HEK293 (cell line): ENCODE data around the gene EMP1.

Source experiments
- CTCF ChIA-PET: fragments of 350-600 bp; formaldehyde crosslinking; extraction: SDS; loops from one replicate; lab custom pipeline; 2021; ENCODE audit warnings: antibody characterized with exemption; lab: Yijun Ruan, JAX
- POLR2A ChIA-PET: fragments of 300-600 bp; formaldehyde crosslinking; extraction: SDS; loops from one replicate; lab custom pipeline; 2020; ENCODE audit warnings: antibody characterized with exemption, inconsistent platforms; lab: Yijun Ruan, JAX
- H3K27ac ChIP-seq: fragments of 200-500 bp; sonication (Bioruptor generic); 2 replicates; pipeline ENCODE4 v1.5.1; 2014; ENCODE audit warnings: low read depth, low read length, control low read depth, inconsistent platforms; ENCODE audit errors: extremely low read depth
- H3K36me3 ChIP-seq, 2 experiments: fragments of 200-500 bp in 1 of 2; sonication (Bioruptor generic) in 1 of 2; 1 replicate in 1 of 2; 2 replicates in 1 of 2; pipeline ENCODE4 v1.5.1; 2014 to 2017; ENCODE audit warnings: inconsistent platforms in 2 of 2, low read length in 2 of 2; ENCODE audit not compliant: control insufficient read depth in 2 of 2, insufficient read depth in 1 of 2
- H3K4me1 ChIP-seq: fragments of 200-500 bp; sonication (Bioruptor generic); 2 replicates; pipeline ENCODE4 v1.5.1; 2014; ENCODE audit warnings: mild to moderate bottlenecking, low read length, inconsistent platforms; ENCODE audit not compliant: control insufficient read depth, insufficient read depth
- H3K4me3 ChIP-seq: 2 replicates; pipeline ENCODE4 v1.5.1; 2011; ENCODE audit warnings: low read depth, mild to moderate bottlenecking, control low read depth, low read length, moderate library complexity
- H3K9me3 ChIP-seq: fragments of 200-500 bp; sonication (Bioruptor generic); 2 replicates; pipeline ENCODE4 v1.5.1; 2014; ENCODE audit warnings: low read depth, low read length, inconsistent platforms; ENCODE audit not compliant: control insufficient read depth, insufficient read depth
- AEBP2 ChIP-seq: fragments of 450-650 bp; formaldehyde crosslinking; IDR thresholded peaks from 2 replicates; pipeline ENCODE4 v1.5.1; 2016; ENCODE audit warnings: missing biosample characterization, missing genetic modification characterization, borderline replicate concordance
- CTCF ChIP-seq: fragments of 450-650 bp; formaldehyde crosslinking; IDR thresholded peaks from 2 replicates; pipeline ENCODE4 v1.5.1; 2016; ENCODE audit warnings: missing biosample characterization, missing genetic modification characterization
- FEZF1 ChIP-seq: fragments of 450-650 bp; formaldehyde crosslinking; IDR thresholded peaks from 2 replicates; pipeline ENCODE4 v1.5.1; 2016; ENCODE audit warnings: missing biosample characterization, missing genetic modification characterization
- GFI1B ChIP-seq: fragments of 450-650 bp; formaldehyde crosslinking; IDR thresholded peaks from 2 replicates; pipeline ENCODE4 v1.5.1; 2016; ENCODE audit warnings: missing biosample characterization, missing genetic modification characterization
- KLF17 ChIP-seq: fragments of 450-650 bp; formaldehyde crosslinking; IDR thresholded peaks from 2 replicates; pipeline ENCODE4 v1.5.1; 2016; ENCODE audit warnings: missing biosample characterization, missing genetic modification characterization
- KLF7 ChIP-seq: fragments of 450-650 bp; formaldehyde crosslinking; IDR thresholded peaks from 2 replicates; pipeline ENCODE4 v1.5.1; 2016; ENCODE audit warnings: missing biosample characterization, missing genetic modification characterization, borderline replicate concordance
- PRDM10 ChIP-seq: fragments of 450-650 bp; formaldehyde crosslinking; IDR thresholded peaks from 2 replicates; pipeline ENCODE4 v1.5.1; 2016; ENCODE audit warnings: missing biosample characterization, missing genetic modification characterization
- ZBTB1 ChIP-seq: fragments of 450-650 bp; formaldehyde crosslinking; IDR thresholded peaks from 2 replicates; pipeline ENCODE4 v1.5.1; 2016; ENCODE audit warnings: missing biosample characterization, missing genetic modification characterization
- ZBTB44 ChIP-seq: fragments of 450-650 bp; IDR thresholded peaks from 2 replicates; pipeline ENCODE4 v1.5.1; 2018; ENCODE audit warnings: missing biosample characterization, mild to moderate bottlenecking, missing genetic modification characterization
- ZFP41 ChIP-seq: fragments of 450-650 bp; formaldehyde crosslinking; IDR thresholded peaks from 2 replicates; pipeline ENCODE4 v1.5.1; 2016; ENCODE audit warnings: missing biosample characterization, missing genetic modification characterization, borderline replicate concordance
- ZNF10 ChIP-seq: fragments of 450-650 bp; formaldehyde crosslinking; IDR thresholded peaks from 2 replicates; pipeline ENCODE4 v1.5.1; 2017; ENCODE audit warnings: missing biosample characterization, missing genetic modification characterization
- ZNF112 ChIP-seq: fragments of 450-650 bp; formaldehyde crosslinking; IDR thresholded peaks from 2 replicates; pipeline ENCODE4 v1.5.0; 2017; ENCODE audit warnings: missing biosample characterization, missing genetic modification characterization
- ZNF140 ChIP-seq: fragments of 450-650 bp; formaldehyde crosslinking; IDR thresholded peaks from 2 replicates; pipeline ENCODE4 v1.5.1; 2016; ENCODE audit warnings: missing biosample characterization, missing genetic modification characterization
- ZNF157 ChIP-seq: fragments of 450-650 bp; formaldehyde crosslinking; IDR thresholded peaks from 2 replicates; pipeline ENCODE4 v1.5.1; 2016; ENCODE audit warnings: missing biosample characterization, missing genetic modification characterization
- ZNF184 ChIP-seq: fragments of 450-650 bp; IDR thresholded peaks from 2 replicates; pipeline ENCODE4 v1.5.1; 2018; ENCODE audit warnings: missing biosample characterization, mild to moderate bottlenecking, missing genetic modification characterization
- ZNF19 ChIP-seq: fragments of 450-650 bp; formaldehyde crosslinking; IDR thresholded peaks from 2 replicates; pipeline ENCODE4; 2016; ENCODE audit warnings: missing biosample characterization, missing genetic modification characterization, low read depth
- ZNF2 ChIP-seq: fragments of 450-650 bp; formaldehyde crosslinking; IDR thresholded peaks from 2 replicates; pipeline ENCODE4 v1.5.1; 2016; ENCODE audit warnings: missing biosample characterization, missing genetic modification characterization
- ZNF274 ChIP-seq, 2 experiments: fragments of 200-500 bp in 1 of 2; fragments of 450-650 bp in 1 of 2; sonication (Bioruptor generic) in 1 of 2; formaldehyde crosslinking in 1 of 2; IDR thresholded peaks; 2 replicates each; pipeline versions ENCODE4 v1.5.1 to v1.6.1; 2014 to 2016; ENCODE audit warnings: borderline replicate concordance in 1 of 2, inconsistent platforms in 1 of 2, low read length in 1 of 2, missing biosample characterization in 1 of 2, missing genetic modification characterization in 1 of 2
- ZNF362 ChIP-seq: fragments of 450-650 bp; formaldehyde crosslinking; IDR thresholded peaks from 2 replicates; pipeline ENCODE4 v1.5.1; 2016; ENCODE audit warnings: missing biosample characterization, missing genetic modification characterization
- ZNF366 ChIP-seq: fragments of 450-650 bp; formaldehyde crosslinking; conservative IDR thresholded peaks from 2 replicates; pipeline ENCODE4 v1.5.1; 2016; ENCODE audit warnings: missing biosample characterization, missing genetic modification characterization
- ZNF37A ChIP-seq: fragments of 450-650 bp; IDR thresholded peaks from 2 replicates; pipeline ENCODE4 v1.5.1; 2018; ENCODE audit warnings: missing biosample characterization, missing genetic modification characterization
- ZNF521 ChIP-seq: fragments of 450-650 bp; formaldehyde crosslinking; IDR thresholded peaks from 2 replicates; pipeline ENCODE4 v1.5.1; 2017; ENCODE audit warnings: missing biosample characterization, mild to moderate bottlenecking, missing genetic modification characterization
- ZNF623 ChIP-seq: fragments of 450-650 bp; formaldehyde crosslinking; IDR thresholded peaks from 2 replicates; pipeline ENCODE4 v1.5.1; 2016; ENCODE audit warnings: missing biosample characterization, missing genetic modification characterization
- ZNF660 ChIP-seq: fragments of 450-650 bp; IDR thresholded peaks from 2 replicates; pipeline ENCODE4 v1.5.1; 2018; ENCODE audit warnings: missing biosample characterization, mild to moderate bottlenecking, missing genetic modification characterization
- ZNF747 ChIP-seq: fragments of 450-650 bp; formaldehyde crosslinking; IDR thresholded peaks from 2 replicates; pipeline ENCODE4 v1.5.1; 2016; ENCODE audit warnings: missing biosample characterization, missing genetic modification characterization
- ZSCAN30 ChIP-seq: fragments of 450-650 bp; IDR thresholded peaks from 2 replicates; pipeline ENCODE4 v1.5.1; 2018; ENCODE audit warnings: missing biosample characterization, mild to moderate bottlenecking, missing genetic modification characterization, moderate library complexity

EMP1 gene

GRCh38 chr12:13196130-13196921 is at the start of gene EMP1:
TSS of gene EMP1 (plus strand) at chr12:13196726. CDS start at chr12:13211511, 14,785 bp downstream.
- POLR2A ChIA-PET, result interaction anchor here (0.6 to 1.0 kb wide), 4 partner anchors 73 to 477 kb away, joined by 3 to 6 read pairs (median 4); no protein-coding TSS in a partner anchor
- H3K27ac ChIP-seq, result peak within 1 kb of the TSS; percentile 43; the same call in 1 of the 2 replicates
- H3K4me3 ChIP-seq, result peak within 1 kb of the TSS; percentile 37
- H3K36me3 ChIP-seq, result no peaks in the 10 kb centered on the region
- peaks cover 7% of the 10 kb centered on the region for H3K4me1 ChIP-seq
- H3K9me3 ChIP-seq, result no peaks in the 10 kb centered on the region
- CTCF ChIA-PET, result interaction anchor here (0.6 to 1.8 kb wide), 9 partner anchors 11 to 199 kb away, joined by 3 to 8 read pairs (median 4); no protein-coding TSS in a partner anchor
- no peak for TF ChIP-seq ZNF274 (IDR thresholded peaks at IDR 0.05; ENCODE audit: low read length)
- no peak for TF ChIP-seq ZNF274 (tag by site-specific recombination; IDR thresholded peaks at IDR 0.05; ENCODE audit: borderline replicate concordance)
- peak; percentile 79 for TF ChIP-seq ZNF660 (tag by site-specific recombination)
- no peak for TF ChIP-seq AEBP2 (tag by site-specific recombination)
- TF ChIP-seq FEZF1 (tag by site-specific recombination), result peak; percentile 82
- TF ChIP-seq GFI1B (tag by site-specific recombination), result no peak
- TF ChIP-seq PRDM10 (tag by site-specific recombination), result no peak
- TF ChIP-seq ZNF112 (tag by site-specific recombination), result no peak
- no peak for TF ChIP-seq ZNF19 (tag by site-specific recombination)
- no peak for TF ChIP-seq ZNF623 (tag by site-specific recombination)
- TF ChIP-seq KLF7 (tag by site-specific recombination), result no peak
- TF ChIP-seq ZFP41 (tag by site-specific recombination), result no peak
- TF ChIP-seq ZNF157 (tag by site-specific recombination), result no peak
- TF ChIP-seq ZNF140, result no peak
- no peak for TF ChIP-seq ZNF10 (tag by site-specific recombination)
- no peak for TF ChIP-seq ZNF521
- TF ChIP-seq ZNF747 (tag by site-specific recombination), result no peak
- no peak for TF ChIP-seq ZNF37A (tag by site-specific recombination)
- peak; percentile 14; the same call in 1 of the 2 replicates for TF ChIP-seq ZNF184
- TF ChIP-seq CTCF (tag by site-specific recombination), result no peak
- TF ChIP-seq ZSCAN30 (tag by site-specific recombination), result 0 out of 2 replicates have a peak, but pooled peaks have one; percentile 31
- no peak for TF ChIP-seq ZBTB1 (tag by site-specific recombination)
- TF ChIP-seq ZNF362, result peak; percentile 81
- TF ChIP-seq ZBTB44 (tag by site-specific recombination), result no peak
- peak; percentile 50; the same call in 1 of the 2 replicates for TF ChIP-seq KLF17 (tag by site-specific recombination)
- no peak for TF ChIP-seq ZNF2 (tag by site-specific recombination)
- no peak; the same call in 1 of the 2 replicates for TF ChIP-seq ZNF366 (tag by site-specific recombination)
